Vagina (tissue), 2 donors: Measurements from ENCODE around the gene ANGPTL1.

Experiments
- CTCF ChIP-seq, 3 experiments: fragments of 450-650 bp in 2 of 3; fragments of 200-600 bp in 1 of 3; sonication (generic) in 1 of 3; IDR thresholded peaks; one replicate each; pipeline ENCODE4 v1.5.1; 2017 to 2019; ENCODE audit warnings: antibody characterized with exemption in 3 of 3, mild to moderate bottlenecking in 2 of 3, moderate library complexity in 2 of 3
- POLR2A ChIP-seq, 2 donors: fragments of 450-650 bp; IDR thresholded peaks; one replicate each; pipeline ENCODE4 v1.6.1; 2017; ENCODE audit warnings: antibody characterized with exemption in 2 of 2, mild to moderate bottlenecking in 2 of 2, moderate library complexity in 2 of 2
- POLR2AphosphoS5 ChIP-seq, 2 donors: sonication (generic); formaldehyde crosslinking; IDR thresholded peaks; one replicate each; pipeline ENCODE4 v1.9.0; 2017; ENCODE audit warnings: antibody characterized with exemption in 2 of 2, mild to moderate bottlenecking in 2 of 2, low read depth in 1 of 2; ENCODE audit not compliant: insufficient read depth in 1 of 2

- TF ChIP-seq CTCF (IDR thresholded peaks at IDR 0.05) = no peak
- no peak for TF ChIP-seq POLR2A (IDR thresholded peaks at IDR 0.05)
- no peak for TF ChIP-seq POLR2AphosphoS5 (IDR thresholded peaks at IDR 0.05; ENCODE audit: insufficient read depth in 1 of 2, low read depth in 1 of 2)
These were observed 15.0 kb upstream of the ANGPTL1 start for GRCh38 chr1:178885869-178886268.
